HG02763 (cell line): ENCODE measurements around the gene MAST2.
"Not testable (repeated sequence)": the region's sequence is repeated elsewhere in the genome, so short reads cannot be mapped to it uniquely, and the experiment has no call there.

ENCODE experiments used
- ATAC-seq: cut with Tn5 transposase; IDR thresholded peaks from one replicate; pipeline ENCODE4 v1.9.1; 2021; ENCODE audit warnings: mild to moderate bottlenecking, moderate library complexity; ENCODE audit not compliant: unreplicated experiment

Gene MAST2

DNA sequence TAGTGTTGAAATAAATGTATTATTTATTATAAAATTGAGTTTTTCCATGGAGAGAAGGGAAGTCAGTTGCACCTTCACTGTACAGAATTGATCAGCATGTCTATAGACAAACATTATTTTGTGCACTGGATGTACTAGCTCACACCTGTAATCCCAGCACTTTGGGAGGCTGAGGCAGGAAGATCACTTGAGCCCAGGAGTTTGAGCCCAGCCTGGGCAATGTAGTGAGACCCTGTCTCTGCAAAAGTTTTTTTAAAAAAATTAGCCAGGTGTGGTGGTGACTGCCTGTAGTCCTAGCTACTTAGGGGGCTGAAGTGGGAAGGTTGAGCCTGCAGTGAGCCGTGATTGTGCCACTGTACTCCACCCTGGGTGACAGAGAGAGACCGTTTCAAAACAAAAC is 87.7 kb downstream of the MAST2 start:
- ATAC-seq: no peak

- no peak for ATAC-seq
These were observed 88.8 kb downstream of the MAST2 start for GRCh38 chr1:45892068-45892785.

DNA sequence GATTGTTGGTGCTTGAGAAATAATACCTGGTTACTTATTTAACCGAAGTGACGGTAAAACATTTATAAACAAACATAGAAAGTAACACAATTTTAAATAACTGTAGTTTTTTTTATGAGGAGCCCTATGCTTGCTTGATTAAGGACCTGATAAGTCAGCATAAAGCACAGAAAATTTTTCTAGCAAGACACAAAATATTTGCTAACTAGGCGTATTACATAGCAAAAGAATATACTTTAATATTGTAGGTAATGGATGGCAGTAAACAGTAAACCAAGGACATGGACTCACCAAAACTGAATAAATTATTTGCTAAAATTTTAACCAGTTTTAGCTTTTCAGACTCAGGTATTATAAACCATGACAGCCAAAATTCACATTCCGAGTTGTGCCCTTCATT is 90.9 kb downstream of the MAST2 start:
- ATAC-seq: no peak

DNA sequence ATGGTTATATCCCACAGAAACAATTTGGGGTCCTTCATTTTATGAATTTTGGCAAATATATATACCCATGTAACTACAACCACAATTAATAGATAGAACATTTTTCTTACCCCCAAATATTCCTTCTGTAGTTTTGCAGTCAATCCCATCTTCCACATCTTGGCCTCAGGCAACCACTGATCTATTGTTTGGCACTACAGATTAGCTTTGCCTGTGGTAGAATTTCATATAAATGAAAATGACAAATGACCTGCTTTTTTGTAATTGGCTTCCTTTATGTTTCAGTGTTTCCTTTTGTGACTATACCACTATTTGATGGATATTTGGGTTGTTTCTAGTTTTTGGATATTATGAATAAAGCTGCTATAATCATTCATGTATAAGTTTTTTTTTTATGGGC is 91.5 kb downstream of the MAST2 start:
- ATAC-seq: no peak

DNA sequence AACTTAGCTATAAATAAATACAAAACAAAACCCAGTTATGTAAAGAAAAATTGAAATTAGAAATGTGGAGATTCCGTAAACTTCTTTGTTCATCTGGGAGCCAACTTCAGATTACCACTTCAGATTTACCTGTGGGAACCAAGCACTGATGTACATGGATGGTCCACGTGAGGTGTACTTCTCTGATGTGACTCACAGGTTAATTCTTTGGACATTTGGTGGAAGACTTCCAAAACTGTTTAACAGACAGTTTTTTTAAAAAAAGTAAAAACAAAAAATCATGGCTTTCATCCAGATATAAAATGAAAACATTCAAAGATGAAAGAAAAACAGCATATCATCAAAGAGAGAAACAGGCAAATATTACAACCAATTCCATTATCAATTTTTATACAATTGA is 92.0 kb downstream of the MAST2 start:
- no peak for ATAC-seq

- no peak for ATAC-seq
These were observed 103.5 kb downstream of the MAST2 start for GRCh38 chr1:45906883-45907282.

GRCh38 chr1:45908611-45909140 is 105.3 kb downstream of the MAST2 start:
- no peak for ATAC-seq

- no peak for ATAC-seq
These were observed 108.2 kb downstream of the MAST2 start for GRCh38 chr1:45911634-45912033.

GRCh38 chr1:45913183-45913683 is 109.8 kb downstream of the MAST2 start:
- no peak for ATAC-seq

DNA sequence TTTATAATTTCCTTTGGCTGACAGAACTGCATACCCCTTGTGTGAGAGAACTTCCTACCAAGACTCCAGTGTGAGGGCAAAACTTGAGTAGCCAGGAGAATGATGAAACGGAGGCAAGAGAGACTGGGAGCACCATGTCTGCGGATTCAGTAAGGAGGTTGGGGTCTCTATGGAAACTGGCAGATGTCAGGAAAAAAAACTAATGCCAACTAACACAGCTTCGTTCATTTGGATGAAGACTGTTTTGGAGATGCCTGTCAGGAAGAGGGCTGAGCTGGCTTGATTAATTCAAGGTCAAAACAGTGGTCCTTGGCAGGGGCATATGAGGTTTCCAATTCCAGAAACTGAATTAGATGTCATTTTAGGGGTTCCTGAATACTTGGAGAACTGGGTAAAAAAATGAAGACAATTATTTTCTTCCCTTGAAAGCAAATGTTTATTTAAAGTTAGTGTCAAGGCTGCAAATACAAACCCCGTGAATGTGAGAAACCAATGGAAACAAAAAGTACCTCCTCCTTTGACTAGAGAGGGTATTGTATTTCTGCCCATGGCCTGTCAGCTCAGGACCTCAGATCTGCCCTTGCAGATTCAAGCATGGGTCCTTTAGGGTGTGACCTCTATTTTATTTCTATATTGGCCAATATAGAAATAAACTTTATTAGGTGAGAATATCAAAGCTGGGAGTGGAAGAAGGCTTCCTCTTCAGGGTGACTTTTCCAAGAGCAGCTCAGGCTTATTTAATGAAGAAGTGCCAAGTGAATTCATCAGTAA is 110.5 kb downstream of the MAST2 start:
- ATAC-seq: no peak

DNA sequence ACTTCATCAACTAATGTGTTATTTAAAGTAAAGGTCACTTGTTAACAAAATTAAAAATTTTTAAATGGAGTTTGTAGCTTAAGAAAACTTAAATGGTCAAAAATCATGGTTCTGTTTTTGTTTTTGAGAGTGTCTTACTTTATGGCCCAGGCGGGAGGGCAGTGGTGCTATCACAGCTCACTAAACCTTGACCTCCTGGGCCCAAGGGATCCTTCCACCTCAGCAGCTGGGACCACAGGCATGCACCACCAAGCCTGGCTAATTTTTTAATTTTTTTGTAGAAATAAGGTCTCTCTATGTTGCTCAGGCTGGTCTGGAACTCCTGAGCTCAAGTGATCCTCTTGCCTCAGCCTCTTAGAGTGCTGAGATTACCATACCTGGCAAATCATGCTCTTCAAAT is 111.4 kb downstream of the MAST2 start:
- no peak for ATAC-seq

DNA sequence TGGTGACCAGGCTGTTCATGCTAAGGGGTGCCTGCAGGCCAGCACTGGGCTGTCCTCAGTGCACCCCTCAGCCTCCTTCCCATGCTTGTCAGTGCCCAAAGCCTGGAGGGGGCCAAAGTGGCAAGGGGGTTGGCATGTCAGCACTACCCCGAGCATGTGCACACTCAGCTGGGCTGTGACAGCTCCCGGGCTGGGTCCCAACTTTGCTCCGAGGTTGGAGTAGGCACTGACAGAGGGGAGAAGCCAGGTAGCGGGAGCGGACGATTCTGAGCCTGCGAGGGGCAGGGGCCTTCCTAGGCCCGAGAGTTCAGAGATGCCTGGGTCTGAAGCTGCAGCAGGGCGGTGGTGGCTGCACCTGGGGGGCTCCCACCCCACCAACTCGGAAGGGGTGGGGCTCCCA is 119.0 kb downstream of the MAST2 start:
- no peak for ATAC-seq

DNA sequence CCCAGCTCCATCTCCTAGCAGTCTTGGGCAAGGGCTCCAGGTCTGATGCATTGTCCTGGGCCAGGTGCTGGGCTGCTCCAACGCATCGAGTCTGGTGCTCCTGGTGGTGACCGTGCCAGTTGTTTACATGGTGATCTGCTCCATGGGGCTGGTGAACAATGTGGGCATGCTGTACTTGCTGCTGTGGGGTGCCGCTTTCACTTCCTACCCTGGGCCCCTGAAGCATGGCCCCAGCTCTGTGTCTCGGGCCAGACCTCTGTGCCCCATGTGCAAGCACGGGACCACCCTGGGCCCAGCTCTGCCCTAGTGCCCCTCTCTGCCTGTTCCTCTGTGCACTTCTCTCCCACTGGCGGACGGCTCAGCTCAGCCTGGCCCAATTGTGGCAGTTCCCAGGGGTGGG is 119.4 kb downstream of the MAST2 start:
- no peak for ATAC-seq

GRCh38 chr1:45923343-45923742 is 119.9 kb downstream of the MAST2 start:
- ATAC-seq: no peak

GRCh38 chr1:45924736-45925135 is 121.3 kb downstream of the MAST2 start:
- no peak for ATAC-seq

DNA sequence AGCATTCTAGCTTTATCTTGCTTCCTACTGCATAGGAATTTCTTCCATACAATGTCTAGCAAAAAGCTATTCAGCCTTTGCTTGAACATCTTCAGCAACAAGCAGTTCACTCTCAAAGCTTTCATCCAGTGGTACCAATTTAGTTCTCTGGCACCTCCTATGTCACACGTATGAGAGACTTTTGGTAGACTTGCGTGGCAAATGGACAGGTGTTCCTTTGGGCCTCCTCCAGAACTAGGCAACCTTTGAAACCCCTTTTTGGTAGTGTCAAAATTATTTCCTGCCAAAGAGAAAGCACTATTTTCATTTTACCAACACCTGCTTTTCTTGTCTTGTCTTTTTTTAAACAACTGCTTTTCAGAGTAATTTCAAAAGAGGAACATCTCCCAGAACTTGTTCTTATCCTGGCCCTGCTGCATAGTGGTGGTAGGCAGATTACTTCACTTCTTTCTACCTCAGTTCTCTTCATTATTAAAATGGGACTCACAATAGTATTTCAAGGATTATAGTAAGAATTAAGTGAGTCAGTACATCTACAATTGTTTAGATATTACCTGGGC is 122.4 kb downstream of the MAST2 start:
- ATAC-seq: no peak

DNA sequence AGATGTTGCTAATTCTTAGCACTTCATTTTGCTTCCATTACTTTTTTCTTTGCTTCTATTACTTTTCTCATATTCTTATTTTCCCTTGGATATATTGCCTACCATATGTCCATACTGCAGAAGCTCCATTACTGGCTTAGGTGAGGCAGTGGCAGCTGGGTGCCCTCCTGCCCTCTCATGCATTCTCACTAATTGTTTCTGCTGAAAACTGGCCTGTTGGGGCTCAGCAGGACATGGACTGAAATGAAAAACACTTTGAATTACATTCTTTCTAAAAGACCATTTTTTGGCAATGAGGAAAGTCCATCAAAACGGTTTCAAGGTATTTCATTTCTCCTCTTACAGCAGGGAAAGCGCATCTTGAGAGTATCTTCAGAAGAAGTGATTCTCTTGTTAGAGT is 122.9 kb downstream of the MAST2 start:
- ATAC-seq: no peak

DNA sequence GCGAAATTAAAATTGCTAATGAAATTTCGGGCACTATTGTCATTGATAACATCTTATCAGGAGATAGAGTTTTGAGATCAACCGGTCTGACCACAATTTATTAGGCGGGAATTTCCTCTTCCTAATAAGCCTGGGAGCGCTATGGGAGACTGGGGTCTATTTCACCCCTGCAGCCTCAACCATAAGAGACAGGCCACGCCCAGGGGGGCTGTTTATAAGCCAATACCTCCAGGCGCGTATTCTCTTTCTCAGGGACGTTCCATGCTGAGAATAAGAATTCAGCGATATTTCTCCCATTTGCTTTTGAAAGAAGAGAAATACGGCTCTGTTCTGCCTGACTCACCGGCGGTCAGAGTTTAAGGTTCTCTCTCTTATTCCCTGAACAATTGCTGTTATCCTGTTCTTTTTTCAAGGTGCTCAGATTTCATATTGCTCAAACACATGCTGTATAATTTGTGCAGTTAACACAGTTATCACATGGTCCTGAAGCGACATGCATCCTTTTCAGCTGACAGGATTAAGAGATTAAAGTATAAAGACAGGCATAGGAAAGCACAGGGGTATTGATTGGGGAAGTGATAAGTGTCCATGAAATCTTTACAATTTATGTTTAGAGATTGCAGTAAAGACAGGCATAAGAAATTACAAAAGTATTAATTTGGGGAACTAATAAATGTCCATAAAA is 124.0 kb downstream of the MAST2 start:
- not testable (repeated sequence) for ATAC-seq

DNA sequence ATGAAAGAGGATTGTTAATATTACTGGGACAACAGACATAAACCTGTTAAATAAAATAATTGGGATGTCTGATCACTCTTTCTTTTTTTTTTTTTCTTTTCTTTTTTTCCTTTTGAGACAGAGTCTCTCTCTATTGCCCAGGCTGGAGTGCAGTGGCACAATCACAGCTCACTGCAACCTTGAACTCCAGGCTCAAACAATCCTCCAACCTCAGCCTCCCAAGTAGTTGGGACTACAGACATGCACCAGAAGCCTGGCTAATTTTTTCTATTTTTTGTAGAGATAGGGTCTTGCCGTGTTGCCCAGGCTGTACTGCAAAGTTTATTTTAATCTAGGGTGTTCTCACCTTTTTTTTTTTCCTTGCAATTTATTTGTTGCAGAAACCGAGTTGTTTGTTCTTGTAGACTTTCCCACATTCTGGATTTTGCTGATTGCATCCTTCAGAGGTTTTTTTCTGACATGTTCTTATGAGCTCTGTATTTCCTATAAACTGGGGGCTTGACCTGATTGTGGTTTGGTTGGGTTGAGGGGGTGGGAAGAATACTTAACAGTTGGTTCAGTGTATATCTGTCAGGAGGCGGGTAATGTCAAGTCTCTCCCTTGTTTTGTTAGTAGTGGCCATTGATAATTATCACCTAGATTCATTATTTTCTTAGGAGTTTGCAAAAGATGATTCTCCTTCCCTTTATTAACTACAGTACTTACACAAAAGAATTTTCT is 125.2 kb downstream of the MAST2 start:
- no peak for ATAC-seq

- no peak for ATAC-seq
These were observed 125.9 kb downstream of the MAST2 start for GRCh38 chr1:45929257-45929687.
